WTC11 (cell line): ENCODE data around the gene NFIA. TPM values are rescaled to one million over a fixed set of nuclear protein-coding genes. Genes with fewer than 3 reads are reported as not detected.

Source experiments
- ATAC-seq: fragments of 200-7000 bp; cut with Tn5 transposase; 2 replicates; pipeline ENCODE4 v1.10.0; 2021; ENCODE audit warnings: mild to moderate bottlenecking, moderate library complexity
- CTCF ChIA-PET: fragments of 300-600 bp; sonication (Branson Sonifier 250); formaldehyde crosslinking; loops from one replicate; lab custom pipeline; 2021; ENCODE audit warnings: antibody characterized with exemption; lab: Charles Lee
- POLR2A ChIA-PET: fragments of 350-600 bp; sonication (Branson Sonifier 250); formaldehyde crosslinking; loops from one replicate; lab custom pipeline; 2021; ENCODE audit warnings: antibody characterized with exemption; lab: Charles Lee
- DNase-seq: peaks from one replicate; pipeline ENCODE4 v3.0.0; 2021; ENCODE audit warnings: low spot score
- H3K27ac Mint-ChIP-seq: 2 replicates; pipeline ENCODE4 v1.8.0; 2021; ENCODE audit warnings: mixed read lengths
- H3K27me3 Mint-ChIP-seq: 2 replicates; pipeline ENCODE4 v1.8.0; 2021; ENCODE audit warnings: low read depth, mild to moderate bottlenecking, moderate library complexity, mixed read lengths
- H3K36me3 Mint-ChIP-seq: 2 replicates; pipeline ENCODE4 v1.8.0; 2021; ENCODE audit warnings: mixed read lengths
- H3K4me1 Mint-ChIP-seq: 2 replicates; pipeline ENCODE4 v1.8.0; 2022; ENCODE audit warnings: mixed read lengths
- H3K4me3 Mint-ChIP-seq: 2 replicates; pipeline ENCODE4 v1.8.0; 2021; ENCODE audit warnings: mild to moderate bottlenecking, moderate library complexity, mixed read lengths
- H3K9me3 Mint-ChIP-seq: 2 replicates; pipeline ENCODE4 v1.8.0; 2021; ENCODE audit warnings: mixed read lengths
- ATF1 ChIP-seq: sonication (generic); formaldehyde crosslinking; IDR thresholded peaks from 2 replicates; pipeline ENCODE4 v1.8.1; 2023; ENCODE audit warnings: mild to moderate bottlenecking, moderate library complexity, missing genetic modification reagents
- ATF3 ChIP-seq: sonication (generic); formaldehyde crosslinking; conservative IDR thresholded peaks from 2 replicates; pipeline ENCODE4 v1.8.1; 2022; ENCODE audit warnings: mild to moderate bottlenecking, missing genetic modification reagents
- CREM ChIP-seq: sonication (generic); formaldehyde crosslinking; IDR thresholded peaks from 2 replicates; pipeline ENCODE4 v1.8.1; 2022; ENCODE audit warnings: mild to moderate bottlenecking, missing genetic modification reagents, moderate library complexity
- ELF4 ChIP-seq: sonication (generic); formaldehyde crosslinking; IDR thresholded peaks from 2 replicates; pipeline ENCODE4 v1.8.1; 2022; ENCODE audit warnings: low read depth, mild to moderate bottlenecking, moderate library complexity, missing genetic modification reagents
- ETV6 ChIP-seq: sonication (generic); formaldehyde crosslinking; IDR thresholded peaks from 2 replicates; pipeline ENCODE4 v1.8.1; 2022; ENCODE audit warnings: mild to moderate bottlenecking, missing genetic modification reagents
- FOXP1 ChIP-seq: sonication (generic); formaldehyde crosslinking; IDR thresholded peaks from 2 replicates; pipeline ENCODE4 v1.8.0; 2022; ENCODE audit warnings: missing genetic modification reagents, mild to moderate bottlenecking, moderate library complexity, borderline replicate concordance
- GTF2I ChIP-seq: fragments of 250-450 bp; sonication (Bioruptor Pico); conservative IDR thresholded peaks from 2 replicates; pipeline ENCODE4 v1.4.0; 2021; ENCODE audit warnings: mild to moderate bottlenecking
- KAT7 ChIP-seq: sonication (generic); formaldehyde crosslinking; IDR thresholded peaks from 2 replicates; pipeline ENCODE4 v1.8.1; 2023; ENCODE audit warnings: missing genetic modification reagents, mild to moderate bottlenecking, borderline replicate concordance
- MAX ChIP-seq: sonication (generic); formaldehyde crosslinking; IDR thresholded peaks from 2 replicates; pipeline ENCODE4 v1.8.0; 2022; ENCODE audit warnings: mild to moderate bottlenecking, missing genetic modification reagents
- NR1H2 ChIP-seq: sonication (generic); formaldehyde crosslinking; IDR thresholded peaks from 2 replicates; pipeline ENCODE4 v1.9.0; 2021; ENCODE audit warnings: mild to moderate bottlenecking, moderate library complexity, missing genetic modification reagents
- RORB ChIP-seq: fragments of 250-450 bp; sonication (Bioruptor Pico); IDR thresholded peaks from 2 replicates; pipeline ENCODE4 v1.9.0; 2021; ENCODE audit warnings: mild to moderate bottlenecking
- SMAD4 ChIP-seq: sonication (generic); formaldehyde crosslinking; IDR thresholded peaks from 2 replicates; pipeline ENCODE4 v1.8.0; 2022; ENCODE audit warnings: mild to moderate bottlenecking, missing genetic modification reagents
- ZBTB43 ChIP-seq: sonication (generic); formaldehyde crosslinking; IDR thresholded peaks from 2 replicates; pipeline ENCODE4 v1.8.1; 2023; ENCODE audit warnings: mild to moderate bottlenecking, missing genetic modification reagents
- ZNF396 ChIP-seq: fragments of 250-450 bp; sonication (Bioruptor Pico); IDR thresholded peaks from 2 replicates; pipeline ENCODE4 v1.8.0; 2021; ENCODE audit warnings: mild to moderate bottlenecking, moderate library complexity, borderline replicate concordance
- ZNF416 ChIP-seq: fragments of 250-450 bp; sonication (Bioruptor Pico); IDR thresholded peaks from 2 replicates; pipeline ENCODE4 v1.9.0; 2021; ENCODE audit warnings: mild to moderate bottlenecking, inconsistent platforms
- ZNF671 ChIP-seq: fragments of 250-450 bp; sonication (Bioruptor Pico); IDR thresholded peaks from 2 replicates; pipeline ENCODE4 v1.8.0; 2021; ENCODE audit warnings: mild to moderate bottlenecking
- ZSCAN18 ChIP-seq: fragments of 250-450 bp; sonication (Bioruptor Pico); IDR thresholded peaks from 2 replicates; pipeline ENCODE4 v2.1.2; 2022; ENCODE audit warnings: mild to moderate bottlenecking, moderate library complexity
- total RNA-seq: library from RNA; stranded (reverse); gene quantifications from 3 replicates; pipeline ENCODE4 v1.2.3, GENCODE V29; 2021
- TF ChIP-seq, protein P1 (sequence below): sonication (generic); formaldehyde crosslinking; IDR thresholded peaks from 2 replicates; pipeline ENCODE4 v1.8.0; 2022; ENCODE audit warnings: mild to moderate bottlenecking, missing genetic modification reagents
- TF ChIP-seq, protein P2 (sequence below): sonication (generic); formaldehyde crosslinking; IDR thresholded peaks from 2 replicates; pipeline ENCODE4 v1.8.1; 2022; ENCODE audit warnings: mild to moderate bottlenecking, missing genetic modification reagents, moderate library complexity, borderline replicate concordance
- TF ChIP-seq, protein P3 (sequence below): fragments of 200-600 bp; IDR thresholded peaks from 2 replicates; pipeline ENCODE4 v1.8.0; 2022; ENCODE audit warnings: antibody characterized with exemption
- TF ChIP-seq, protein P4 (sequence below): sonication (generic); formaldehyde crosslinking; IDR thresholded peaks from 2 replicates; pipeline ENCODE4 v1.8.0; 2022; ENCODE audit warnings: mild to moderate bottlenecking, missing genetic modification reagents

NFIA gene
- total RNA-seq, 1 experiment from 2014 or later = 16.7 TPM

- H3K4me3 Mint-ChIP-seq = no peak overlapping the region
- DNase-seq = no peak
- POLR2A ChIA-PET = no interaction called here
- TF ChIP-seq GTF2I (CRISPR knock-in tag) (no peak), ATF3 (CRISPR knock-in tag) (no peak), ZNF671 (CRISPR knock-in tag) (no peak)
- no peaks in the 10 kb centered on the region for H3K27me3 Mint-ChIP-seq
- peaks cover 48% of the 10 kb centered on the region for H3K4me1 Mint-ChIP-seq
- peak overlapping the region; percentile 79 for H3K27ac Mint-ChIP-seq
- CTCF ChIA-PET = interaction anchor here (0.8 kb wide), 1 partner anchor 219 kb away, joined by 3 read pairs; no protein-coding TSS in a partner anchor
- peak; percentile 38 for ATAC-seq
- no peaks in the 10 kb centered on the region for H3K36me3 Mint-ChIP-seq
- H3K9me3 Mint-ChIP-seq = no peaks in the 10 kb centered on the region
Observed at GRCh38 chr1:61268546-61269240, 186.3 kb downstream of the NFIA start.

- no peak for ATAC-seq
- H3K4me3 Mint-ChIP-seq = no peak overlapping the region
- DNase-seq = no peak
- H3K9me3 Mint-ChIP-seq = no peaks in the 10 kb centered on the region
- peaks cover 47% of the 10 kb centered on the region for H3K4me1 Mint-ChIP-seq
- CTCF ChIA-PET = interaction anchor here (0.7 to 0.8 kb wide), 2 partner anchors 9 to 220 kb away, joined by 3 read pairs; no protein-coding TSS in a partner anchor
- peak overlapping the region; percentile 62 for H3K27ac Mint-ChIP-seq
- TF ChIP-seq, protein P1, sequence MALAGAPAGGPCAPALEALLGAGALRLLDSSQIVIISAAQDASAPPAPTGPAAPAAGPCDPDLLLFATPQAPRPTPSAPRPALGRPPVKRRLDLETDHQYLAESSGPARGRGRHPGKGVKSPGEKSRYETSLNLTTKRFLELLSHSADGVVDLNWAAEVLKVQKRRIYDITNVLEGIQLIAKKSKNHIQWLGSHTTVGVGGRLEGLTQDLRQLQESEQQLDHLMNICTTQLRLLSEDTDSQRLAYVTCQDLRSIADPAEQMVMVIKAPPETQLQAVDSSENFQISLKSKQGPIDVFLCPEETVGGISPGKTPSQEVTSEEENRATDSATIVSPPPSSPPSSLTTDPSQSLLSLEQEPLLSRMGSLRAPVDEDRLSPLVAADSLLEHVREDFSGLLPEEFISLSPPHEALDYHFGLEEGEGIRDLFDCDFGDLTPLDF (CRISPR knock-in tag) = no peak
- TF ChIP-seq, protein P2, sequence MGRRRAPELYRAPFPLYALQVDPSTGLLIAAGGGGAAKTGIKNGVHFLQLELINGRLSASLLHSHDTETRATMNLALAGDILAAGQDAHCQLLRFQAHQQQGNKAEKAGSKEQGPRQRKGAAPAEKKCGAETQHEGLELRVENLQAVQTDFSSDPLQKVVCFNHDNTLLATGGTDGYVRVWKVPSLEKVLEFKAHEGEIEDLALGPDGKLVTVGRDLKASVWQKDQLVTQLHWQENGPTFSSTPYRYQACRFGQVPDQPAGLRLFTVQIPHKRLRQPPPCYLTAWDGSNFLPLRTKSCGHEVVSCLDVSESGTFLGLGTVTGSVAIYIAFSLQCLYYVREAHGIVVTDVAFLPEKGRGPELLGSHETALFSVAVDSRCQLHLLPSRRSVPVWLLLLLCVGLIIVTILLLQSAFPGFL (CRISPR knock-in tag) = no peak
- TF ChIP-seq ZSCAN18 (CRISPR knock-in tag) (no peak), ZNF416 (CRISPR knock-in tag) (no peak), ETV6 (CRISPR knock-in tag) (no peak), KAT7 (CRISPR knock-in tag) (no peak), FOXP1 (CRISPR knock-in tag) (no peak), ATF1 (CRISPR knock-in tag) (no peak), ZNF396 (no peak), CREM (no peak), ELF4 (CRISPR knock-in tag) (no peak), MAX (CRISPR knock-in tag) (no peak), NR1H2 (CRISPR knock-in tag) (no peak), ATF3 (CRISPR knock-in tag) (no peak), SMAD4 (CRISPR knock-in tag) (no peak), ZBTB43 (CRISPR knock-in tag) (no peak), RORB (CRISPR knock-in tag) (no peak)
- TF ChIP-seq, protein P3, sequence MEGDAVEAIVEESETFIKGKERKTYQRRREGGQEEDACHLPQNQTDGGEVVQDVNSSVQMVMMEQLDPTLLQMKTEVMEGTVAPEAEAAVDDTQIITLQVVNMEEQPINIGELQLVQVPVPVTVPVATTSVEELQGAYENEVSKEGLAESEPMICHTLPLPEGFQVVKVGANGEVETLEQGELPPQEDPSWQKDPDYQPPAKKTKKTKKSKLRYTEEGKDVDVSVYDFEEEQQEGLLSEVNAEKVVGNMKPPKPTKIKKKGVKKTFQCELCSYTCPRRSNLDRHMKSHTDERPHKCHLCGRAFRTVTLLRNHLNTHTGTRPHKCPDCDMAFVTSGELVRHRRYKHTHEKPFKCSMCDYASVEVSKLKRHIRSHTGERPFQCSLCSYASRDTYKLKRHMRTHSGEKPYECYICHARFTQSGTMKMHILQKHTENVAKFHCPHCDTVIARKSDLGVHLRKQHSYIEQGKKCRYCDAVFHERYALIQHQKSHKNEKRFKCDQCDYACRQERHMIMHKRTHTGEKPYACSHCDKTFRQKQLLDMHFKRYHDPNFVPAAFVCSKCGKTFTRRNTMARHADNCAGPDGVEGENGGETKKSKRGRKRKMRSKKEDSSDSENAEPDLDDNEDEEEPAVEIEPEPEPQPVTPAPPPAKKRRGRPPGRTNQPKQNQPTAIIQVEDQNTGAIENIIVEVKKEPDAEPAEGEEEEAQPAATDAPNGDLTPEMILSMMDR = no peak
- TF ChIP-seq, protein P4, sequence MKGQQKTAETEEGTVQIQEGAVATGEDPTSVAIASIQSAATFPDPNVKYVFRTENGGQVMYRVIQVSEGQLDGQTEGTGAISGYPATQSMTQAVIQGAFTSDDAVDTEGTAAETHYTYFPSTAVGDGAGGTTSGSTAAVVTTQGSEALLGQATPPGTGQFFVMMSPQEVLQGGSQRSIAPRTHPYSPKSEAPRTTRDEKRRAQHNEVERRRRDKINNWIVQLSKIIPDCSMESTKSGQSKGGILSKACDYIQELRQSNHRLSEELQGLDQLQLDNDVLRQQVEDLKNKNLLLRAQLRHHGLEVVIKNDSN (CRISPR knock-in tag) = no peak
- no peaks in the 10 kb centered on the region for H3K36me3 Mint-ChIP-seq
- POLR2A ChIA-PET = no interaction called here
- no peaks in the 10 kb centered on the region for H3K27me3 Mint-ChIP-seq
Observed at GRCh38 chr1:61269602-61270001, 187.2 kb downstream of the NFIA start.
